Inferior parietal cortex (tissue), 1 donor: ENCODE data around the gene GSG1L.
"Not testable (repeated sequence)": the region's sequence is repeated elsewhere in the genome, so short reads cannot be mapped to it uniquely, and the experiment has no call there.

Experiments used
- DNase-seq: peaks from one replicate; pipeline ENCODE4 v3.0.0-alpha.2; 2016; ENCODE audit errors: extremely low spot score

Gene GSG1L

DNA sequence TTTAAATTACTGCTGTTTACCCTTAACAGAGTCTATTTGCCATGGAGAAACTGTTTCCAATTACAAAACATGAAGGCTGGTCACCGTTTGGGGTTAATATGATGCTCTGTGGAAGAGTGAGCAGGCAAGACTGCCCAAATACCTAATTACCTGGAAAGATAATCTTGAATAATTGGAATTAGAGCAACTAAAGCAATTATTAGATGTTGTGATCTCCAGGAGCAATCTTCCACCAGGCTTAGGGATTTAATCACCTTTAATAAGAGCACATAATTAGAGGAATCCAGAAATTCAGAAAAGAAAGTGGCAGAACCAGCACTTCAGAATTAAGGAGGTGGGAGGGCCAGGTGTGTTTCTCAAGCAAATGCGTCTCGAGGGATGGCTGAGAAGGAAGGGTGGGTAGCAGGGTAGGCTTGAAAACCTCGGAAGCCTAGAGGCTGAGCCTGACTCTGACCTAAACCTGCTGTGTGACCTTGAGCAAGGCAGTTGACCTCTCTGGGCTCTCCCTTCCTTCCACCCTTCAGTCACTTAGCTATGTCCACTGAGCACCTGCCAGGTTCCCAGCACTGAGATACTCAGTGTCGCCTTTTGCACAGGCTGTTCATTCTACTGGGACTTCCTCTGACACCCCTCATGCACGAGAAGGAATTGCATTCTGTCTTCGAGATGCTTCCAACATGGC is 113.2 kb downstream of the GSG1L start:
- no peak for DNase-seq

DNA sequence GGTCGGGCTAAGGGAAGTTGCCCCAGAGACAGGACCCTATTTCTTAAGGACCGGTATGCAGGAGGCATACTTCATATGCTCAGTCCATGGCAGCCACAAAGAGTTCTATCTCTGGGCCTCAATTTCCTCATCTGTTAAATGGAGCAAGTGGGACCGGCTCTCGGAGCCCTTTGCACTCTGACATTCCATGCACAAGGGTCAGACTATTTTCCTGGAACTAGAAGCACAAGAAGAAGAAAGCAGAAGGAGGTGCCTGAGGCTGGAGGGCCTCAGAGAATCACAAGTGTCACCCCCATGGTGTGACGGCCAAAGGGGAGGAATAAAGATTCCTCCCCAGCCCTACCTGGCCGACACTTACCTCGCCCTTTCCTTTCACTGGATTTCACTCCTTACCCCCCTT is 115.8 kb downstream of the GSG1L start:
- no peak for DNase-seq

DNA sequence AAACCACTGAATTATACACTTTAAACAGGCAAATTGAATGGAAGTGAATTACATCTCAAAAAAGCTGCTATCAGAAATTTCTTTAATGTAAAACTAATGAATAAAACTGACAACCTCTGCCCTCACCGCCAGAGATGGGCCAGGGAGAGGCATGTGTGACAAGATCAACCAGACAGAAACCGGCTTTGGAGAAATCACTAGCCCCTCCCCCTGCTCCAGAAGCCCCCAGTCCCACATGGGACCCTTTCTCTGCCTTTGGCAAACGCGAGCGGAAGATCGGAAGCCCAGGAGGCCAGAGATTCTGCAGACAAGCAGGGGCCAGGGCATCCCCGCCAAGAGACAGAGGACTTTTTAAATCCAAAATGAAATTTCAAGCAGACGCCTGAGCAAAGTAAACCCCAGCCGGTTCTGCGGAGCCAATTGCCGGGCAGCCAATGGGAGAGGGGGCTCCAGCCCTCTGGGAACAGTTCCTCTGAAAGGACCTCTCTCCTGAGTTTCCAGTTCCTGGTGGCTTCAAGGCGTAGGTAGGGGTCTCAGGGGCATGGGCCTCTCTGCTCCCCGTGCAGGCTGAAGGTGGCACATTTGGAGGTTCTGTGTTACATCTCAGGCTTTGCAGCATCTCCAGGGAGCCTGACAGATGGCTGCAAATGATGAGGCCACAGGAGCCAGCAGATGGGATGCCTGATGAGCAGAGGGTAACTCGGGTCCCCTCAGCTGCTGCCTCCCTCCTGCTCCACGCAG is 118.1 kb downstream of the GSG1L start:
- DNase-seq, result no peak

DNA sequence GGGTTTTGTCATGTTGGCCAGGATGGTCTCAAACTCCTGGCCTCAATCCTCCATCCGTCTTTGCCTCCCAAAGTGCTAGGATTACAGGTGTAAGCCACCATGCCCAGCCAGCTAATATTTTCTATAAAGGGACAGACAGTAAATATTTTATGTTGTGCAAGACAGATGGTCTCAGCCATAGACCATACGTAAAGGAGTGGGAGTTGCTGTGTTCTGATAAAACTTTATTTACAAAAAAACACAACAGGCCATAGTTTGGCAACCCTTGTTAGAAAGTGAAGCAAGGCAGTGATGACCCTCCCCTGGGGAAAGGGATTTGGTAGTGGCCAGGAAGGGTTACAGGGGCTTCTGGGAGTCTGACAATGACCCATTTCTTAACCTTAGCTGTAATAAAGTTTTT is 119.7 kb downstream of the GSG1L start:
- DNase-seq, result no peak

DNA sequence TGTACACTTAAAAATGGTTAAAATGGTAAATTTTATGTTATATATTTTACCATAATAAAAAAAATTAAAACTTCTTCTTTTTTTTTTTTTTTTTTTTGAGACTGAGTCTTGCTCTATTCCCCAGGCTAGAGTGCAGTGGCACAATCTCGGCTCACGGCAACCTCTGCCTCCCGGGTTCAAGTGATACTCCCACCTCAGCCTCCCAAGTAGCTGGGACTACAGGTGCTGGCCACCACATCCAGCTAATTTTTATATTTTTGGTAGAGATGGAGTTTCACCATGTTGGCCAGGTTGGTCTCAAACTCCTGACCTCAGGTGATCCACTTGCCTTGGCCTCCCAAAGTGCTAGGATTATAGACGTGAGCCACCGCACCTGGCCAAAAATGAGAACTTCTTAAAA is 121.4 kb downstream of the GSG1L start:
- DNase-seq, result not testable (repeated sequence)

DNA sequence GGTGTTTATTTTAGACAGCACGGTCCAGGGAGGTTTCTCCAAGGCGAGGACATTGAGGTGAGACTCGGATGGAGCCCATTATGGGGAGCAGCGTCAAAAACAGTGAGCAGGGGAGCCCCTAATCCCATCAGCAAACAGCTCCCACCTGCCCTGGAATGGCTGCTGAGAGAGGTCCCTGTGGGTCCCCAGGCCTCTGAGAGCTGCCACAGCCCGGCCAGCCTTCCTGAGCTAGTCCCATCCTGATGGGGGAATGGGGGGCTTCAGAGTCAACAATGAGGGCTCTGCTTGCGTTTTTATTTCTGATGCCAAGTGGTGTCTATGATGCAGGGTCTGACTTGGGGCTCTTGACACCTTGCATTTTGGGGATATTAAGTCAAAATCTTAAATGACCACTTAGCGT is 128.4 kb downstream of the GSG1L start:
- DNase-seq, result no peak

DNA sequence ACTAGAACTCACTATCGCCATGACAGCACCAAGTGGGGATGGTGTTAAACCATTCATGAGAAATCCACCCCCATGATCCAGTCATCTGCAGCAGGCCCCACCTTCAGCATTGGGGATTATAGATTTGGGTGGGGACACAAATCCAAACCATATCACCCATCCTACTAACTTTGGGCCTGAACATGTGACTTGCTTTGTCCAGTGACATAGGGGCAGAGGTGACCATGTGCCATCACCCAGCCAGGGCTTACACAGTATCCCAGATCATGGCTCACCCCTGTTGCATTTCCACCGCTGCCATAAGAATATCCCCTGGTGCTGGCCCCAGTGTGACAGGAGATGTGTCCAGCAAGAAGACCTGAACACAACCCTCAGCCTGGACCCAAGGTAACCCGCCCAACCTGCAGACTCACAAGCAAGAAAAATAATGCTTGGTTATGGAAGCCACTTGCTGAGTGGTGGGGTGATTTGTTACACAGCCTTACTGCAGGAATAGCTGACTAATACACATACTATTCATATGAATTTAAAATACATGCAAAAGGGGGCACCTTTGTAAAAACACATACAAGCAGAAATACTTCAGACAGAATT is 130.9 kb downstream of the GSG1L start:
- no peak for DNase-seq

DNA sequence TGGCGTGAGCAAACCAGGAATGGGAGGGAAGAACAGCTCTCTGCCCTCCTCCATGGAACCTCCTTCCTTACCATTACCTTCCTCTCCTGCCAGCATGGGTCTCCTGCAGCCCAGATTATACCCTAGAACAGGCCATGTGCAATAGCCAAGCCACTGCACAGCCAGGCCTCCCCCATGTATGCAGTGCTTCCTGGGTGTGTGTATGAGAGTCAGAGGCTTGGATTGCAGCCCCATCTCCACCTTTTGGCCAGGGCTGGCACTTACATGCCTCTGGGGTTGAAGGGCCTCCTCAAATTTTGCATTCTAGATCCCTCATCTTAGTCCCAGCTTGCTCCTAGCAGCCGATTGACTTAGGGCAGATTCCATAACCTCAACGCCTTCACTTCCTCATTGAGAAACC is 133.7 kb downstream of the GSG1L start:
- DNase-seq, result no peak

DNA sequence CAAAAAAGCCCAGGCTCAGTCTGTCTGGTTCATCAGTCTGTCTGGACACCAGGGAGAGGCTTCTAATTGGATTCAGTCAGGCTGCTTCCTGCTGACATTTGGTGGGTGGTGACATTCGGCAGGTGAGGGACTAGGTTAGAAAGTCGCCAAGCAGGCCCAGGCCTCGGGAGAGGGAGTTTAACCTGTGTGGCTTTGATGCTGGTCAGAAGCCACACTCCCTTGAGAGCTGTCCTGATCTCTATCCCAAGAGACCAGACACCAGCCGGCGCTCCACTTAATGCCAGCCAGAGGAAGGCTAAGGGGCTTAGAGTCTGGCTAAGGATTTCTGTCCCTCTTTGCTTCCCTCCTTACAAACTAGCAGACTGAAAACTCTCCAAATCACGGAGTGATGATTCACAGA is 135.0 kb downstream of the GSG1L start:
- DNase-seq, result no peak

DNA sequence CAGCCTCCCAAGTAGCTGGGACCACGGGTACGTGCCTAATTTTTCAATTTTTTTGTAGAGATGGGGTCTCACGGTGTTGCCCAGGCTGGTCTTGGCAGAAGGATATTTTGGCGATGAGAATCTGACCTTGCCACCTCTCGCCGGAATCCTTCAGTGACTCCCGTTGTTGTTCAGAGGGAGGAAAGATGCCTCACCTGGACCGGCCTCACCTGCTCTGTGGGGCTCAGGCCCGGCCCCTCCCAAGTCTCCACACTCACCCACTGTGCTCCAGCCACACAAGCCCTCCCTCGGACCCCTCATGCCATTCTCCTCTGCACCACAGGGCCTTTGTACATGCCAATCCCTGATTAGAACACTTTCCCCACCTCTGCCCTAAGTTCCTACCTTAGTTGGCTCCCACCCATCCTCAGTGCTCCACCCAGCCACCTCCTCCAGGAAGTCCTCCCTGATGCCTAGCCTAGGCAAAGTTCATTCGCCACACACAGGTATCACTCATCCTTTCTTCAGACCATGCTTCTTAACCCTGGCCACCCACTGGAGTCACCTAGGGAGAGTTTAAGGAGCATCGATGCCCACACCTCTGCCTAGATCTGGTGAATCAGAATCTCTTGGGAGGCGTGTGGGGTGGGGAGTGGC is 136.1 kb downstream of the GSG1L start:
- no peak for DNase-seq

DNA sequence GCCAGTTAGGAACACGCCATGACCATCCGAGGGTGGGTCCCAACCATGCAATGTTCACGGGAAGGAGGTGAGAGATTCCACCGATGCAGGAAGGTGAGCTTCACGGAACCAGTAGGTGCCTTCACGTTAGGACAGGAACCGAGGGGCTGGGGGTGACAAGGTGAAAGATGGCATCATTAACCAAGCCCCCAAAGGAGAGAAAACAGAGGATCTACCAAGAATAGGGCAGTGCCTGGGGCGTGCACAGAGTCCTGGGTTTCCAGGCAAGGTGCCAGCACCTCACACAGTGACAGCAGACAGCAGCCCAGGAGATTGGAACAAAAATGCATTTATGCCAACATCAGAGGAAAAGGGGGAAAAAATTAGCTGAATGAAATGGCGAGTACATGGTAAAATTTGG is 137.9 kb downstream of the GSG1L start:
- DNase-seq, result no peak

DNA sequence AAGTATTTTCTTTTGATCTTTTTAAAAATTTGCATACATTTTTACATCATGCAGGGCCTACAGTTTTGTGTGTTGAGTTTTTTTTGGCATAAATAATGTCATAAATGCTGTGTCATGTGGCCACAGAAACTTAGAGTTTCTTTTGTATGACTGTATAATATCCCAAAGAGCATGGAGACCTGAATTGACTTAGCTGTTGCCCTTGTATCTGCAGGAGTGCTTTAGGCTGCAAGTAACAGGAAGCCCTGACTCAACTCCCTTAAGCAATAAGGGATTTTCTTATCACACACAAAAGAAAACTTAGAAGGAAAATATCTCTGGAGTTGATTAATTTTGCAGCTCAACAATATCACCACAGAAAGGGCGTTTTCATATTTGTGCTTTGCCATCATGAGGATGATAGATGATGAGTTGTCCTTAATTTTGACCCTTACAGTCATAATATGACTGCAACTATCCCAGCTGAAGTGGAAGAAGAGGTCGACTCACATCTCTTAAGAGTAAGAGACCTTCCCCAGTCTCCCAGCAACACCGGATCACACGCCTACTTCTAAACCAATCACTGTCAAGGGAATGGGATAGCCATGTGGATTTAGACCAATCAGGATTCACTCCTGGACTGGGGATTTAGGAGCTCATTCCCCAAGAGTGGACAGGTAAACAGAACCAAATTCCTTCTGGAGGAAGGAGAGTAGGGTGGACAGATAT is 138.9 kb downstream of the GSG1L start:
- DNase-seq, result no peak

DNA sequence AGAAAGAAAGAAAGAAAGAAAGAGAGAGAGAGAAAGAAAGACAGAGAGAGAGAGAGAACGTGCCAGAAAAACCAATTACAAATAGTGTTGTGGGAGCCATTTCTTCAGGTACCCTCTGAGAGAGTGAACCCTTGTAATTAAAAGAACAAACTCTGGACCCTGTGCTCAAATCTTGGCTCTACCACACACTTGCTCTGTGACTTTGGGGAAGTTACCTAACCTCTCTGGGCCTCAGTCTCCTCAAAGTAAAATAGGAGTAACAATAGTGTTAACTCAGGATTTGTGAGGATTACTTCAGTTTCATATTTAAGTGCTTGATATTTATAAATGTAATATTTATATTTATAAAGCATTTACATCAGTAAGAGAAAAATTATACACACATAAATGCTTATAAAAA is 139.8 kb downstream of the GSG1L start:
- no peak for DNase-seq

DNA sequence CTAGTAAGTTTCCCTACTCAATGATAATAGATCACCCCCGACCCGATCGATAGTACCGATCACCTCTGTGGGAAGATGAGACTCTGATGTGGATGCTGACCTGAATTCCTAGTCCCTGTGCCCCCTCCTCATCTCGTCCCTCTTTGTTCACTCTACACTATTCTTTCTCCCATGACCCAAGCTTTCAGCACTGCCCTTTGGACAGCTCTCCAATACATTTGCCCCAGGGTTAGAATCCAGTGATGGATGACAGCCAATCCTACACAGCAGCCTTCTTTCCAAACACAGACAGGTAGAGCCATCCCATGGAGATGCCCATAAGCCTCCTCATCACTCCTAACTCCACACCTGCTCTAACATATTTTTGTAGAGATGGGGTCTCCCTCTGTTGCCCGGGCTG is 141.1 kb downstream of the GSG1L start:
- no peak for DNase-seq

DNA sequence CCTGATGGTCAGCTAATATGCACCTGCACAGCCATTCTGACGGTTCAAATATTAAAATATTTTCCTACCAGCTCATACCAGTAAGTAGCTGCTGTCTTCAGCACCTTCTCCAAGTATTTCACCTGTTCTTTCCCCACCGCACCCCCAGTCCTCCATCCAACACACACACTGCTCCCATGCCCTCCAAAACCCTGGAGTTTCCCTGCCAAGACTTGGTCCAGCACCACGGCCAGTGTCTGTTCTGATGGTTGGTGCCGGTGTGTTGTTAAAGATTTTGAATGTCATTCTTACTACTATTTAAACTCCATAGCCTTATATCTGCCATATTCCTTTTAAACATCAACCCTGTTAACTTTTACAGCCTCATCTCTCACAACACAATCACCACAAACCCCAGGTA is 142.4 kb downstream of the GSG1L start:
- DNase-seq, result no peak

DNA sequence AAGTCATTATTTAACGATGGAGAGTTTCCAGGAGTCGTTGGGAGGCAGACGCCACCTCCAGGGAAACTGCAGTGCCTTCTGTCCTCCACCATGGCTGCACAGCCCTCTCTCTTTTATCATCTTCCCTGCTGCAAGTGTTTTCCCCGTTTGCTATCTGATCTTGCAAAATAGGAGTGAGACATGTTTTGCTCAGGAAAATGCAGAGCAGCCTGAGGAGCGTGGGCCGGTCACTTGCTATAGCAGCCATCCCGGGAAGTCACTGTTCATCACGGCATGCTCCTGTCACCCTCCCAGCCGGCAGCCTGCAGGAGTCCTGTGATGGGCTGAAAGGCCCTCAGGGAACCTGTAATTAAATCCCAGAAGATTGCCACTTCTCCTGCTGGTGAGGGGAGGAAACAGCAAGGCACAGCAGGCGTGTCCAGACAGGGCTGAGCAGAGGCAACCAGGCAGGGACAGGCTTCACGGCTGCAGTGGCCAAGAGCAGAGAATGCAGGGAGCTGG is 143.1 kb downstream of the GSG1L start:
- DNase-seq, result peak; percentile 19

DNA sequence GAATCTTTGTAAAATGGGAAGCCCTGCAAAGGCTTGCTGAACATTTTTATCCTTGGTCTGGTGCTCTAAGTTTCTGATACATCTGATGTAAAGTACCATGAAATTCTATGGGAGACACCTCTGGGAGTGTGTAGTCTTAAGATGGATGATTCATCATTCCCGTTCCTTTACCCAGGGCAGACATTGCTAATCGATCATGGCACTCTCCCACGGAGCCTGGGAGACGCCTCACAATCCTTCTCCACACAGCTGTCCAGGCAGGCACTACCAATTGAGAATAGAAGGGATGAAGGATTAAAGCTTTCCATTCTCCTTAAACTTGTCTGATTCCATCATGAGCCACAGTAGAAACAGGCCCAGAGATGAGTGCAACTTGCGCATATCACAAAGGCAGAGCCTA is 144.8 kb downstream of the GSG1L start:
- DNase-seq, result no peak

DNA sequence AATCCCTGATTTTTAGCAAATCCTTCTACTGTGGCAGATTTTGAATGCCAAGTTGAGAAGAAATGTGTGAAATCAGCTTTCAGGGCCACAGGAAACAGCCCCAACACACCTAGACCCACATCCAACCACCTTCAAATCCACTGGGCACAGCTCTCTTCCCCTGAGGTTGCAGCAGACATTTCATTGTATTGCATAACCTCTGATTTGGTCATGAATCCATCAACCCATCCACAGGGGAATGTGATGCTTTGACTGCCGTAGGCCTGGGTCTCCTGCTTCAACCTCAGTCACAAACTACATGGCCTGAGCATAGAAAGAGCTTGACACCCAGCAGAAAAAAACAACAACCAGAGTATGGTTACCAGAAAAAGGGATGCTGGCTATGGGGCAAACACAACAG is 145.6 kb downstream of the GSG1L start:
- no peak for DNase-seq

DNA sequence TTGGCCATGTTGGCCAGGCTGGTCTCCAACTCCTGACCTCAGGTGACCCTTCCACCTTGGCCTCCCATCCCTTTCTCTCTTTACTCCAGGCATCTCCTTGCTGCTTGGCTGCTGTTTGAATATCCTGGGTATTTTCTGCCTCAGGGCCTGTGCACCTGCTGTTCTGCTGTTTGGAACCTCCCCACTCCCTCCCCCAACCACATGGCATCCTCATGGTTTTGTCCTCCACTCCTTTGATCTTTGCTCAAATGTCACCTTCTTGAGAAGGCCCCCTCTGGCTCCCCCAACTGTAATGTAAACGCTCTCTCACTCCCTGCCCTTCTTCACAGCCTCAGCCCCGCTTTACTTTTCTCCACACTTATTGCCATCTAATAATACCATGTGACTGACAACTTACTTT is 152.0 kb downstream of the GSG1L start:
- no peak for DNase-seq

DNA sequence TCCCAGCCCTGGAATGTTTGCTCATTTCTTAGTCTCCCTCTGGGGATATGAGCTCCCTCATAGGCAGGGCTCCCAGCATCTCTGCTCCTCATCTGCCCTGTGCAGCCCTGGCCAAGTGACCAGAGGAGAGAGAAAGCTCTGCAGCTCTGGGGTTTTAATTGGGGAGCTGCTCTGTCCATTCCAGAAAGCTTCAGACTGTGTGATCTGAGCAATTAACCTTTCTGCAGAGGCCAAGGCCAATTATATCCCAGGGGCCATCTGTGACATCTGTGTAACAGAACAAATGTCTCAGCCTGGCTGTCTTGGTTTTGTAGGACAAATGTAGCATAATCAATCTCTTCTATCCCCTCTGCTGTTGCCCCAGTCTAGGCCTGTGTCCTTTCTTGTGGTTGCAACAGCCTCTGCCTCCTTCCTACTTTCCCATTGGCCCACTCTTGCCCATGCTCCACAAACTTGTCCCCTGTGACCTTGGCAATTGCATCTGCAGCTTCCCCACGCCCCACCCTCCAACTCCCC is 156.0 kb downstream of the GSG1L start:
- no peak for DNase-seq

DNA sequence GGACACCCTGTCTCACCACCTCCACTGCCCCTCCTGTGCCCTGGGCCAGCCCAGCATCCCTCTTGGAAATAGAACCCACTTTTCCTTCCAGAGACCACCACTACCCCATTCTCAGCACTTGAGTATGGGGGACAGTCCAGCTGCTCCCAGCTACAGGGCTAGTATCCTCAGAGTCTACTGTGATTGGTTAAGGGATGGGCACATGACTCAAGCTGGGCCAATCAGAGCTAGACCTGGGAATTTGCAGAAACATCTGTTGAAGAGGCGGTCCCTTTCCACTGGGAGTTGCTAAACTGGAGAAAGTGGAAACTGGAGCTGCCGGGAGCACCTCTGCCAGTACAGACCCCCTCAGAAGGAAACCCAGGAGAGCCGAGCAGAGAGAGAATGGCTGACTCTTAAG is 156.6 kb downstream of the GSG1L start:
- no peak for DNase-seq
